ENCODE measurements around the gene GAL3ST1. TPM values are rescaled to one million over a fixed set of nuclear protein-coding genes. Genes with fewer than 3 reads are reported as not detected.

Gene GAL3ST1
- total and polyA plus RNA-seq, 2 of the 8 experiments (the other 6 are each of a cell fraction or from before 2014, with no cell fraction given), result 11.0 to 32.5 TPM

- peak overlapping the region; percentile 40 to 70 (median 43); a peak in 7 of 8 replicates for H3K4me3 ChIP-seq (ENCODE audit: extremely low read depth in 1 of 4, insufficient read depth in 2 of 4, low read depth in 3 of 4, low read length in 4 of 4)
- H3K4ac ChIP-seq (replicated peaks; ENCODE audit: insufficient read length, low read depth, low read length), result no peak overlapping the region
- peaks cover 3% of the 10 kb centered on the region for H3K79me1 ChIP-seq (ENCODE audit: low read depth, low read length)
- H2BK12ac ChIP-seq (ENCODE audit: low read depth, low read length), result no peak overlapping the region
- H2BK15ac ChIP-seq (ENCODE audit: low read length), result no peak overlapping the region
- H3K56ac ChIP-seq (replicated peaks; ENCODE audit: insufficient read length, low read depth, low read length), result no peak overlapping the region
- no peak overlapping the region for H4K5ac ChIP-seq (ENCODE audit: insufficient read length, low read depth, low read length)
- no peak overlapping the region for H2BK20ac ChIP-seq (ENCODE audit: low read length)
- DNase-seq (ENCODE audit: low read depth in 1 of 2, low spot score in 2 of 2) (no peak), FAIRE-seq (no peak)
- H2BK5ac ChIP-seq (ENCODE audit: low read depth, low read length), result no peak overlapping the region
- H3K14ac ChIP-seq (ENCODE audit: insufficient read length), result no peak overlapping the region
- CTCF ChIA-PET (ENCODE audit: partially characterized antibody), result interaction anchor here (1.0 to 2.4 kb wide), 6 partner anchors 10 to 38 kb away, joined by 3 to 7 read pairs (median 3); no protein-coding TSS in a partner anchor
- 80% methylated on average over 12 of the region's 12 CpGs; no CpG with 5 or more reads in 1 of the 2 experiments for WGBS, 2 experiments (ENCODE audit: extremely low coverage in 1 of 2, insufficient coverage in 1 of 2, insufficient read length in 1 of 2, insufficient replicate concordance in 2 of 2, low coverage in 1 of 2, low lambda C conversion rate in 2 of 2, missing lambda C conversion rate in 1 of 2)
- H2BK120ac ChIP-seq (replicated peaks; ENCODE audit: low read depth, low read length), result no peak overlapping the region
- H3K9me3 ChIP-seq (ENCODE audit: insufficient read depth in 2 of 2, low read depth in 1 of 2, low read length in 1 of 2), result no peaks in the 10 kb centered on the region
- no peak overlapping the region for H3K27ac ChIP-seq (ENCODE audit: low read depth, low read length)
- no peak overlapping the region for H3K18ac ChIP-seq (ENCODE audit: extremely low read depth, low read length)
- peaks cover 10% of the 10 kb centered on the region; the same call in 1 of the 2 replicates for H3K23me2 ChIP-seq (ENCODE audit: low read depth, low read length)
- no peak overlapping the region for H4K91ac ChIP-seq (replicated peaks; ENCODE audit: insufficient read length, low read length)
- H2AK5ac ChIP-seq (ENCODE audit: low read depth, low read length), result no peak overlapping the region
- H2AFZ ChIP-seq (ENCODE audit: low read length), result no peak overlapping the region
- H3K9ac ChIP-seq (replicated peaks in 1 of 4; ENCODE audit: extremely low read depth in 1 of 4, low read depth in 3 of 4, low read length in 3 of 4), result peak overlapping the region in 1 of 4 experiments; percentile 63; a peak in 2 of 7 replicates
- POLR2A ChIA-PET (ENCODE audit: partially characterized antibody), result interaction anchor here (0.8 to 6.7 kb wide), 5 partner anchors 13 to 133 kb away, joined by 3 to 64 read pairs (median 3); partner anchors contain the start of gene PES1
- peaks cover 16 to 36% (median 34%) of the 10 kb centered on the region in 4 experiments; a peak in 7 of 8 replicates for H3K36me3 ChIP-seq (ENCODE audit: control insufficient read depth in 2 of 4, insufficient read depth in 4 of 4, low read length in 3 of 4)
- no peaks in the 10 kb centered on the region for H3K27me3 ChIP-seq (replicated peaks in 1 of 4; ENCODE audit: control insufficient read depth in 3 of 4, extremely low read depth in 1 of 4, insufficient read depth in 3 of 4, low read length in 3 of 4)
- H3K4me2 ChIP-seq (ENCODE audit: insufficient read depth in 1 of 2, low read depth in 2 of 2, low read length in 2 of 2), result peak overlapping the region; percentile 84 to 87
- peaks cover 0 to 11% of the 10 kb centered on the region in 2 experiments for H4K20me1 ChIP-seq (replicated peaks in 1 of 2; ENCODE audit: control insufficient read depth in 1 of 2, insufficient read depth in 2 of 2, low read length in 2 of 2)
- H3K4me1 ChIP-seq (replicated peaks in 1 of 4; ENCODE audit: control insufficient read depth in 3 of 4, insufficient read depth in 4 of 4, low read length in 3 of 4), result peaks cover 0 to 15% (median 5%) of the 10 kb centered on the region in 4 experiments; a peak in 5 of 7 replicates
- H3K23ac ChIP-seq (ENCODE audit: insufficient read length), result no peak overlapping the region
- H4K8ac ChIP-seq (ENCODE audit: extremely low read depth, insufficient read depth, low read length), result no peak overlapping the region
- no peaks in the 10 kb centered on the region; a peak in 1 of 4 replicates for H3K79me2 ChIP-seq (ENCODE audit: control insufficient read depth in 1 of 2, insufficient read depth in 2 of 2, low read length in 2 of 2)
- no peak for TF ChIP-seq BRCA1 (IDR thresholded peaks at IDR 0.05; ENCODE audit: low read depth, low read length)
- TF ChIP-seq CHD2 (IDR thresholded peaks at IDR 0.05; ENCODE audit: low read length), result no peak
- TF ChIP-seq SIN3A (conservative IDR thresholded peaks at IDR 0.05 in 1 of 2, IDR thresholded peaks at IDR 0.05 in 1 of 2; ENCODE audit: low read depth in 1 of 2, low read length in 2 of 2), result peak; percentile 63 to 90; a peak in 2 of 4 replicates
- no peak for TF ChIP-seq SP1 (IDR thresholded peaks at IDR 0.05; ENCODE audit: low read depth, low read length)
- peak; percentile 49 for TF ChIP-seq SAP30 (IDR thresholded peaks at IDR 0.05; ENCODE audit: insufficient read depth, insufficient replicate concordance, low read length)
- TF ChIP-seq POLR2A (IDR thresholded peaks at IDR 0.05; ENCODE audit: control extremely low read depth in 1 of 2, low read depth in 2 of 2, low read length in 2 of 2), result 0 out of 3 replicates have a peak, but pooled peaks of 1 of the 2 experiments have one; percentile 2
- peak in 1 of 3 experiments; percentile 39; a peak in 1 of 4 replicates for TF ChIP-seq CTCF (IDR thresholded peaks at IDR 0.05; ENCODE audit: control extremely low read depth in 1 of 3, insufficient read depth in 1 of 3, low read depth in 1 of 3, low read length in 3 of 3)
- no peak for TF ChIP-seq POLR2AphosphoS5 (IDR thresholded peaks at IDR 0.05; ENCODE audit: low read depth, low read length)
- TF ChIP-seq BACH1 (IDR thresholded peaks at IDR 0.05; ENCODE audit: low read length), result peak; percentile 47; the same call in 1 of the 2 replicates
- no peak for TF ChIP-seq EGR1 (IDR thresholded peaks at IDR 0.05; ENCODE audit: borderline replicate concordance, low read depth, low read length)
Measured at GRCh38 chr22:30574997-30575671, 669 bp upstream of the GAL3ST1 start.

Measured in H1 (cell line).